ENCODE data around the gene NRXN2. TPM values are rescaled to one million over a fixed set of nuclear protein-coding genes. Genes with fewer than 3 reads are reported as not detected.

NRXN2 gene
- total RNA-seq, 1 donor = 5.2 TPM

DNA sequence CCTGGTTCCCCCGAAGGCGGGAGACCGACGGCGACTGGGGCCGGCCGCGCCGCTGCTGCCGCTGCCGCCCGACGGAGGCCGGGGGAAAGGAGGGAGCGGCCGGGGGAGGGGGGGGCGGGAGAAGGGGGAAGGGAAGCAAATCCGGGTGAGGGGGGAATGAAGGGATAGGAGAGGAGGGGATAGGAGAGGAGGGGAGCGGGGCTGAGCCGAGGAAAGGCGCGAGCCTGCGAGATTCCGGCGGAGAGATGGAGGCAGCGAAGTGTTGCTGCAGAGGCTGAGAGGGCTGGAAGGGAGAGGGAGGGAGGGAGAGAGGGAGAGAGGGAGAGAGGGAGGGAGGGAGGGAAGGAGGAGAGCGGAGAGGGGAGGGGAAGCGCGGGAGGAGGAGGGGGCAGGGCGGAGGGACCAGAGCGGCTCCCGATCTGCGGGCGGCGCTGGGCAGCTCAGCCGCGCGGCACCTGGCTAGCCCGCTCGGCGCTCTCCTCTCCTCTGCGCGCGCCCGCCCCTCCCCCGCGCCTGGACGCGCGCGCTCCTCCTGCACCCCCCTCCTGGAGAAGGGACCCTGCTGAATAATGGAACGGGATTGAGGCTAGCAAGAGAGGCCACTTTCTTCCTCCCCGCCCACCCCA is 79.6 kb downstream of the NRXN2 start:
- TF ChIP-seq, protein P1, sequence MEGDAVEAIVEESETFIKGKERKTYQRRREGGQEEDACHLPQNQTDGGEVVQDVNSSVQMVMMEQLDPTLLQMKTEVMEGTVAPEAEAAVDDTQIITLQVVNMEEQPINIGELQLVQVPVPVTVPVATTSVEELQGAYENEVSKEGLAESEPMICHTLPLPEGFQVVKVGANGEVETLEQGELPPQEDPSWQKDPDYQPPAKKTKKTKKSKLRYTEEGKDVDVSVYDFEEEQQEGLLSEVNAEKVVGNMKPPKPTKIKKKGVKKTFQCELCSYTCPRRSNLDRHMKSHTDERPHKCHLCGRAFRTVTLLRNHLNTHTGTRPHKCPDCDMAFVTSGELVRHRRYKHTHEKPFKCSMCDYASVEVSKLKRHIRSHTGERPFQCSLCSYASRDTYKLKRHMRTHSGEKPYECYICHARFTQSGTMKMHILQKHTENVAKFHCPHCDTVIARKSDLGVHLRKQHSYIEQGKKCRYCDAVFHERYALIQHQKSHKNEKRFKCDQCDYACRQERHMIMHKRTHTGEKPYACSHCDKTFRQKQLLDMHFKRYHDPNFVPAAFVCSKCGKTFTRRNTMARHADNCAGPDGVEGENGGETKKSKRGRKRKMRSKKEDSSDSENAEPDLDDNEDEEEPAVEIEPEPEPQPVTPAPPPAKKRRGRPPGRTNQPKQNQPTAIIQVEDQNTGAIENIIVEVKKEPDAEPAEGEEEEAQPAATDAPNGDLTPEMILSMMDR (IDR thresholded peaks at IDR 0.05; ENCODE audit: insufficient read depth, low read depth, low read length) = no peak
- DNase-seq (ENCODE audit: low read depth) = no peak
- H3K4me3 ChIP-seq (ENCODE audit: low read depth, low read length) = no peak overlapping the region

DNA sequence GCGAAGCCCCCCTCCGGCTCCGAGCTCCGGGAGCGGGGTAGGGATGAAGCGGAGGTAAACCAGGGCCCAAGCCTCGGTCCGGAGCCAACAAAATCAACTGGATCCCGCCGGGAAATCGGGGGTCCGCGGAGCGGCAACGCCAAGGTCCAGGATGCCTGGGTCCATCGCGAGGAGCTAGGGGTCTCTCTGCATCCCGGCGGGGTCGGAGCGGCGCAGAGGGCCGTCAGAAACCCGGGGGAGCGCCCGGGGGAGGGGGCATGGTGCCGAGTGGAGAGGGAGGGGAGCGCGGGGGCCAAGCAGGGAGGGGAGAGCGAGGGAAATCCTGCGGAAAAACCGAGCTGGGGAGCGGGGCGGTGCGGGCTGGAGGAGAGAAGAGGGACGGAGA is 80.1 kb downstream of the NRXN2 start:
- TF ChIP-seq, protein P1 (IDR thresholded peaks at IDR 0.05; ENCODE audit: insufficient read depth, low read depth, low read length) = no peak
- no peak for DNase-seq (ENCODE audit: low read depth)
- no peak overlapping the region for H3K4me3 ChIP-seq (ENCODE audit: low read depth, low read length)

DNA sequence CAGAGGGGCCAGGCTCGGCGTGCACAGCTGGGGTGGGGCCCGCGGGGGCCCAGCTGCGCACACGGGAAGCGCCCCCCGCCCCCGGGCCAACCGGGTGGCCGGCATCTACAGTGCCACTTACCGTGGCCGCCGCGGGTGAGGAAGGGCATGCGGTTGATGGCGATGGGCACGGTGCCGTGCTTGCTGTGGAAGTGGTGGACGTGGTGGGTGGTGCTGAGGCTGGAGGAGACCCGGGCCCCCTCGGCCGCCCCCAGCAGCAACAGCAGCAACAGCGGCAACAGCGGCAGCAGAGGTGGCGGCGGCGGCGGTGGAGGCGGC is 80.6 kb downstream of the NRXN2 start:
- TF ChIP-seq, protein P1 (IDR thresholded peaks at IDR 0.05; ENCODE audit: insufficient read depth, low read depth, low read length) = no peak
- no peak overlapping the region for H3K4me3 ChIP-seq (ENCODE audit: low read depth, low read length)
- no peak for DNase-seq (ENCODE audit: low read depth)

DNA sequence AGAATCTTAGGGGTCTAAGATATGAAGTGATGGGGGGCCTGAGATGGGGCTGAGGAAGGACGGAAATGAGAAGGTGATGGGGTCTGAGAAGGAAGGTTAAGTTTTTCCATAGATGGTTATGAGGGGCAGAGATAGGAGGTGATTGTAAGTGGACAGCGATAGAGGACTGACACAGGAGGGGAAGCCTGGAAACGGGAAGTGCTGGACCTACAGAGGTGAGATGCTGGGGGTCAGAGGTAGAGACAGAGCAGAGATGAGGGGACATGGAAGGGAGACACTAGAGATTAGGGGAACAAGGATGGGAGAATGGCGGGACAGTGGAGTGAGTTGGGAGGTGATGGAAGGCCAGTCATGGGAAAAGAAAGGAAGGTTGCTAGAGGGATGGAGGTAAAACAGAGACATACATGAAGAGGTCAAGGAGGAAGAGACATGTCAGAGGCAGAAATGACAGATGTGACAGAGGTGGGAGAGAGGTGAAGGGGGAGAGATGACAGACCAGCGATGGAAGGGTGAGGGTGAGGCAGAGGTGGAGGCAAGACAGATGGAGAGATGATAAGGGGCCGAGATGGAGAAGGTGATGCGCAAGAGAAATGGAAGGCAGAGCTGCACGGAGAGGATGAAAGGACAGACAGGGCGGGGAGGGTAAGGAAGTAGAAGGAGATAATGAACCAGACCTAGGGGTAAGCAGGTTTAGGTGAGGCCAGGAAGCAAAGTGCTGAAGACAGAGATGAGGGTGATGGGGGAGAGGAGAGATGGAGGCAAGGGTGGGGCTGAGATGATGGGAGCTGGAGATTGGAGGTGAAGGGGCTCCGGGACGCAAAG is 81.2 kb downstream of the NRXN2 start:
- no peak for DNase-seq (ENCODE audit: low read depth)
- TF ChIP-seq, protein P1 (IDR thresholded peaks at IDR 0.05; ENCODE audit: insufficient read depth, low read depth, low read length) = no peak
- no peak overlapping the region for H3K4me3 ChIP-seq (ENCODE audit: low read depth, low read length)

DNA sequence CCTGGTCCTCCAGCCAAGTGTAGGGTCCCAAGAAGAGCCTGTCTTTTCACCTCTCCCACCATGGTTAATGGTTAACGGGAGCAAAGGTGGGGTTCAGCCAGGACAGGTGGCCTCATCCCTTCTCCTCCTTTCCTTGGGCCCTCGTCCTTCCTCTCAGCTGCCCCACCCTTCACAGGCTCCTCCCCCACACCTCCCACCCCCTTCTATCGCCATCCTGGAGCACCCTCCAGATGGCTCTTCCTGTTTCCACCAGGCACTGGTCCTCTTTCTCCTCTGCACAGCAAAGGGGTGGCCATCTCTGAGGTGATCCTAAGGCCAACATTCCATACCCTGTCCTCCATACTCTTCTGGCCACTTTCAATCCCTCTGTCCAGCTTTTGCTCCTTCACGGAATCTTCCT is 83.1 kb downstream of the NRXN2 start:
- H3K4me3 ChIP-seq (ENCODE audit: low read depth, low read length) = no peak overlapping the region
- TF ChIP-seq, protein P1 (IDR thresholded peaks at IDR 0.05; ENCODE audit: insufficient read depth, low read depth, low read length) = no peak
- no peak for DNase-seq (ENCODE audit: low read depth)

DNA sequence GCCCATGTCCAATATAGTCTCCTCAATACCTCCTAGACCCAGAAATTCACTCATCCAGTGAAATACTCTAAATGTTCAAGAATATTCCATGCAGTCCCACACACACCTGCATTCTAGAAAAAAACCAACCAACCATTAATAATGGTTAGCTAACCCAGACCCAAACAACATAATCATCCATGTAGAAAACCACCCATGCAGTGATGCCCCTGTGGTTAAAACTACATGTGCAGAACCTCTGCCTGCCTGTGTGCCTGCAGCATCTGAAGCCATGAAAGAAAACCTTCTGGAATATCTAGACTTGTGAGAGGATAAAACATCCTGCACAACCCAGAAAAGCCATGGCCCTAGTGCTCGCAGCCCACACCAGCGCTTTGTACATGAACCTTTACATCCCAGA is 84.2 kb downstream of the NRXN2 start:
- no peak for DNase-seq (ENCODE audit: low read depth)
- H3K4me3 ChIP-seq (ENCODE audit: low read depth, low read length) = no peak overlapping the region
- TF ChIP-seq, protein P1 (IDR thresholded peaks at IDR 0.05; ENCODE audit: insufficient read depth, low read depth, low read length) = no peak
